GM12875 (cell line): Measurements from ENCODE around the gene NR1I2.

ENCODE experiments used
- H3K4me3 ChIP-seq: one replicate; pipeline ENCODE4 v1.5.1; 2011; ENCODE audit warnings: low read depth, low read length, control low read depth
- CTCF ChIP-seq: IDR thresholded peaks from 2 replicates; pipeline ENCODE4 v1.5.1; 2011; ENCODE audit warnings: low read depth, mild to moderate bottlenecking, control low read depth, inconsistent platforms, low read length, moderate library complexity, borderline replicate concordance; ENCODE audit not compliant: insufficient read depth

The NR1I2 gene

DNA sequence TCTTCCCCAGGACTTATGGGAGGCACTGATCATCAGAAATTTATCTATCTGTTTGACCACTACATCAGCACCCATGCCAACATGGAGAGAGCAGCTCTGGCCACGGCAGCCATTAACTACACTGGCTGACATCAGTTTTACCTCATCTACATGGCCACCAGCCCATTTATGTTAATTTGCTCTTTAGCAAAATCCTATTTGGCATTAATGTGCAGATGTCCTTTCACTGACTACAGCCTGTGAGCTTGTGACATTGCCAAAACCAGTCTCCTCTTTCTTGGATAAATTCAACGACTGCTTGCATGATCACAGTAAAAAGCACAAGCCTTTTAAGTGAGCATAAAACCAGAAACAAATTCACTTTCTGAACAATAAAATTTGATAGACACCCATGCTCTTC is 47.5 kb downstream of the NR1I2 start:
- TF ChIP-seq CTCF: no peak
- no peak overlapping the region for H3K4me3 ChIP-seq

- H3K4me3 ChIP-seq: no peak overlapping the region
- no peak; the same call in 1 of the 2 replicates for TF ChIP-seq CTCF
Measured at GRCh38 chr3:119831022-119831421, 49.1 kb downstream of the NR1I2 start.

DNA sequence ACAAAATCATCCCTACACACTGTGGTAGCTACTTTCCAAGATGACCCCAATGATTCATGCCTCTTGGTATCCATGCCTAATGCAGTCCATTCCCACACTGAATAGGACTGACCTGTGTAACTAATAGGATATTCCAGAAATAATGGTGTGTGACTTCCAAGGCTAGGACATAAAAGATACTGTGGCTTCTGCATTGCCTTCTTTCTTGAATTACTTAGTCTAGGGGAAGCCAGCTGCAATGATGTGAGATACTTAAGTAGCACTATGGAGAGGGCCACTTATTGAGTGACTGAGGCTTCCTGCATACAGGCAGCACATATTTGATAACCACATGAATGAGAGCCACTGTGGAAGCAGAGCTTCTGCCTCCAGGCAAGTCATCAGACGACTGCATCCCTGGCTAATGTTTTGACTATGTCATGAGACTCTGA is 50.1 kb downstream of the NR1I2 start:
- TF ChIP-seq CTCF: no peak
- H3K4me3 ChIP-seq: no peak overlapping the region

GRCh38 chr3:119834754-119835370 is 53.0 kb downstream of the NR1I2 start:
- H3K4me3 ChIP-seq: no peak overlapping the region
- TF ChIP-seq CTCF: no peak

- no peak for TF ChIP-seq CTCF
- H3K4me3 ChIP-seq: no peak overlapping the region
Measured at GRCh38 chr3:119835556-119835955, 53.7 kb downstream of the NR1I2 start.

DNA sequence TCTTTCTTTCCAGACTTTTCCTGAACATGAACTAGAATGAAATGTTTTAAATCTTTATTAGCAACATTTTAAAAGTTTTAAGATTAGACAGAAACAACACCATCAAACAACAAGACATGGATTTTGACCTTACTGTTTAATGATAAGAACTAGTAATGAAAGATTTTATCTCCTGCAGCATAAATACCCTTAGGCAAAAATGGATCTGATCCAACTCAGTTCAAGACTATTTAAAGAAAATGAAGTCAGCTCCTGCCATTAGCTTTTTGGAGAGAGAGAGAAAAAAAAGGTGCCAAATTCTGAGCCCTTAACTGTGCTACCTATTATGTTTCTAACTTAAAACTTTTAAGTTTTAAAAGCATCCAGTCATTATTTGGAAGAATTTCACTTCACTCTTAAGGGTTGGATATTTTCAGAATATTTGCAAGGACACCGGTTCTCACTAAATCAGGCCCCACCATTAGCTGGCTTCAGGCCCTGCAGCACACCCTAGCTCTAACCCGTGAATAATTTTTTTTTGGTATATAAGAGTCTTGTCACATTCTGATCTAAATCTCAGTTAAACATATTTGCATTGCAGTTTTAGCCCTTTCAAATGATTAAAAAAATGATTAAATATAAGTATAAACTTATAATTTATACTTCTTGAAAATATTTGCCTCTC is 60.0 kb downstream of the NR1I2 start:
- H3K4me3 ChIP-seq: no peak overlapping the region
- TF ChIP-seq CTCF: no peak

DNA sequence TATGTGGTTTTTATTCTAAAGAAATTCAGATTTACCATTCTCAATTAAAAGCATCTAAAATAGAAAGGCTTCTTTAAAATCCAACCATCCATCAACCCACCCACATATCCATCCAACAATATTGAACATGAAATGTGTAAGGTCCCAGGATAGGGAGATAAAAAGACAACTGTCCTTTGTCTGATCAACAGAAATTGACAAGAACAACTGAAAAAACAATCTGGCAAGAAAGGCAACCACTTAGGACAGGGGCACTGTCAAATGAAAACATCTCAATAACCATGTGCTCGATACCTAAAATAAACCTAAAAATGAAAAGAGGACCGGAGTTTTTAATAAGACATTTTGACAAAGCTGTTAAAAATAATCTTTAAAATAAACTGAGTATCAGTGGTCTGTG is 67.2 kb downstream of the NR1I2 start:
- TF ChIP-seq CTCF: no peak
- H3K4me3 ChIP-seq: no peak overlapping the region
